ENCODE measurements around the gene RIMS4. TPM values are rescaled to one million over a fixed set of nuclear protein-coding genes. Genes with fewer than 3 reads are reported as not detected.

The RIMS4 gene
- polyA plus RNA-seq, 4 donors: 1.2 to 9.3 TPM; not detected in 2

GRCh38 chr20:44810061-44810390 lies 320 bp downstream of the RIMS4 start:
- Histone ChIP-seq H3K4me3 (ENCODE audit: low read depth in 1 of 3, low read length in 3 of 3) (peak overlapping the region in 2 of 3 donors; percentile 45 to 46), H3K4me1 (ENCODE audit: control insufficient read depth in 3 of 3, insufficient read depth in 2 of 3, low read depth in 1 of 3, low read length in 2 of 3) (peaks cover 0 to 5% (median 2%) of the 10 kb centered on the region in 3 donors), H3K27me3 (ENCODE audit: control insufficient read depth in 3 of 3, insufficient read depth in 3 of 3, low read length in 3 of 3) (peaks cover 6 to 35% (median 33%) of the 10 kb centered on the region in 3 donors), H3K9me3 (ENCODE audit: control insufficient read depth in 2 of 2, insufficient read depth in 1 of 2, low read depth in 1 of 2, low read length in 1 of 2) (peaks cover 0 to 7% of the 10 kb centered on the region in 2 donors), H3K27ac (ENCODE audit: low read depth in 1 of 3, low read length in 2 of 3) (no peak overlapping the region), H3K36me3 (ENCODE audit: control insufficient read depth in 3 of 3, insufficient read depth in 2 of 3, low read depth in 1 of 3, low read length in 3 of 3) (no peaks in the 10 kb centered on the region)
- FAIRE-seq (no peak), DNase-seq (peak in 1 of 2 donors; percentile 18)
- WGBS, 3 donors: 1 to 3% (median 2%) methylated on average over 21 to 49 of the region's 49 CpGs

GRCh38 chr20:44809380-44810060 lies 826 bp downstream of the RIMS4 start:
- peaks cover 6 to 35% (median 33%) of the 10 kb centered on the region in 3 donors for H3K27me3 ChIP-seq (ENCODE audit: control insufficient read depth in 3 of 3, insufficient read depth in 3 of 3, low read length in 3 of 3)
- no peak for FAIRE-seq
- peak in 1 of 2 donors; percentile 23 for DNase-seq
- H3K4me3 ChIP-seq (ENCODE audit: low read depth in 1 of 3, low read length in 3 of 3): peak overlapping the region in 1 of 3 donors; percentile 45
- 12 to 16% (median 14%) methylated on average over 29 to 34 of the region's 34 CpGs for WGBS, 3 donors
- H3K9me3 ChIP-seq (ENCODE audit: control insufficient read depth in 2 of 2, insufficient read depth in 1 of 2, low read depth in 1 of 2, low read length in 1 of 2): peaks cover 0 to 7% of the 10 kb centered on the region in 2 donors
- H3K4me1 ChIP-seq (ENCODE audit: control insufficient read depth in 3 of 3, insufficient read depth in 2 of 3, low read depth in 1 of 3, low read length in 2 of 3): peaks cover 0 to 5% (median 2%) of the 10 kb centered on the region in 3 donors
- H3K36me3 ChIP-seq (ENCODE audit: control insufficient read depth in 3 of 3, insufficient read depth in 2 of 3, low read depth in 1 of 3, low read length in 3 of 3): no peaks in the 10 kb centered on the region
- H3K27ac ChIP-seq (ENCODE audit: low read depth in 1 of 3, low read length in 2 of 3): no peak overlapping the region

- H3K9me3 ChIP-seq (ENCODE audit: control insufficient read depth in 2 of 2, insufficient read depth in 1 of 2, low read depth in 1 of 2, low read length in 1 of 2): peaks cover 0 to 7% of the 10 kb centered on the region in 2 donors
- no peak overlapping the region for H3K27ac ChIP-seq (ENCODE audit: low read depth in 1 of 3, low read length in 2 of 3)
- H3K36me3 ChIP-seq (ENCODE audit: control insufficient read depth in 3 of 3, insufficient read depth in 2 of 3, low read depth in 1 of 3, low read length in 3 of 3): no peaks in the 10 kb centered on the region
- no peak for DNase-seq
- peaks cover 6 to 33% (median 33%) of the 10 kb centered on the region in 3 donors for H3K27me3 ChIP-seq (ENCODE audit: control insufficient read depth in 3 of 3, insufficient read depth in 3 of 3, low read length in 3 of 3)
- 80 to 87% (median 87%) methylated on average over 4 of the region's 4 CpGs for WGBS, 3 donors
- no peak for FAIRE-seq
- H3K4me1 ChIP-seq (ENCODE audit: control insufficient read depth in 3 of 3, insufficient read depth in 2 of 3, low read depth in 1 of 3, low read length in 2 of 3): peaks cover 0 to 5% (median 2%) of the 10 kb centered on the region in 3 donors
- no peak overlapping the region for H3K4me3 ChIP-seq (ENCODE audit: low read depth in 1 of 3, low read length in 3 of 3)
Observed at GRCh38 chr20:44807684-44808056, 2.7 kb downstream of the RIMS4 start.

- Histone ChIP-seq H3K27ac (ENCODE audit: low read depth in 1 of 3, low read length in 2 of 3) (no peak overlapping the region), H3K27me3 (ENCODE audit: control insufficient read depth in 3 of 3, insufficient read depth in 3 of 3, low read length in 3 of 3) (peaks cover 6 to 29% (median 28%) of the 10 kb centered on the region in 3 donors), H3K4me1 (ENCODE audit: control insufficient read depth in 3 of 3, insufficient read depth in 2 of 3, low read depth in 1 of 3, low read length in 2 of 3) (peaks cover 0 to 5% (median 2%) of the 10 kb centered on the region in 3 donors), H3K4me3 (ENCODE audit: low read depth in 1 of 3, low read length in 3 of 3) (no peak overlapping the region), H3K9me3 (ENCODE audit: control insufficient read depth in 2 of 2, insufficient read depth in 1 of 2, low read depth in 1 of 2, low read length in 1 of 2) (peaks cover 0 to 6% of the 10 kb centered on the region in 2 donors), H3K36me3 (ENCODE audit: control insufficient read depth in 3 of 3, insufficient read depth in 2 of 3, low read depth in 1 of 3, low read length in 3 of 3) (no peaks in the 10 kb centered on the region)
- no peak for FAIRE-seq
- 61 to 63% (median 62%) methylated on average over 7 of the region's 7 CpGs for WGBS, 3 donors
- DNase-seq: no peak
Observed at GRCh38 chr20:44807051-44807683, 3.2 kb downstream of the RIMS4 start.

- DNase-seq (peak in 1 of 2 donors; percentile 21), FAIRE-seq (no peak)
- 37 to 55% (median 49%) methylated on average over 8 to 9 of the region's 9 CpGs for WGBS, 3 donors
- H3K9me3 ChIP-seq (ENCODE audit: control insufficient read depth in 2 of 2, insufficient read depth in 1 of 2, low read depth in 1 of 2, low read length in 1 of 2): no peaks in the 10 kb centered on the region
- H3K4me1 ChIP-seq (ENCODE audit: control insufficient read depth in 3 of 3, insufficient read depth in 2 of 3, low read depth in 1 of 3, low read length in 2 of 3): peaks cover 0 to 5% (median 2%) of the 10 kb centered on the region in 3 donors
- no peak overlapping the region for H3K4me3 ChIP-seq (ENCODE audit: low read depth in 1 of 3, low read length in 3 of 3)
- peaks cover 6 to 21% (median 18%) of the 10 kb centered on the region in 3 donors for H3K27me3 ChIP-seq (ENCODE audit: control insufficient read depth in 3 of 3, insufficient read depth in 3 of 3, low read length in 3 of 3)
- H3K36me3 ChIP-seq (ENCODE audit: control insufficient read depth in 3 of 3, insufficient read depth in 2 of 3, low read depth in 1 of 3, low read length in 3 of 3): no peaks in the 10 kb centered on the region
- H3K27ac ChIP-seq (ENCODE audit: low read depth in 1 of 3, low read length in 2 of 3): no peak overlapping the region
Observed at GRCh38 chr20:44805979-44806620, 4.2 kb downstream of the RIMS4 start.

- H3K36me3 ChIP-seq (ENCODE audit: control insufficient read depth in 3 of 3, insufficient read depth in 2 of 3, low read depth in 1 of 3, low read length in 3 of 3): no peaks in the 10 kb centered on the region
- FAIRE-seq (no peak), DNase-seq (no peak)
- H3K27me3 ChIP-seq (ENCODE audit: control insufficient read depth in 3 of 3, insufficient read depth in 3 of 3, low read length in 3 of 3): peaks cover 4 to 17% (median 13%) of the 10 kb centered on the region in 3 donors
- WGBS, 3 donors: 62 to 81% (median 78%) methylated on average over 9 of the region's 9 CpGs
- no peak overlapping the region for H3K4me3 ChIP-seq (ENCODE audit: low read depth in 1 of 3, low read length in 3 of 3)
- H3K4me1 ChIP-seq (ENCODE audit: control insufficient read depth in 3 of 3, insufficient read depth in 2 of 3, low read depth in 1 of 3, low read length in 2 of 3): peaks cover 0 to 2% (median 0%) of the 10 kb centered on the region in 3 donors
- no peak overlapping the region for H3K27ac ChIP-seq (ENCODE audit: low read depth in 1 of 3, low read length in 2 of 3)
- no peaks in the 10 kb centered on the region for H3K9me3 ChIP-seq (ENCODE audit: control insufficient read depth in 2 of 2, insufficient read depth in 1 of 2, low read depth in 1 of 2, low read length in 1 of 2)
Observed at GRCh38 chr20:44805335-44805978, 4.9 kb downstream of the RIMS4 start.

- Histone ChIP-seq H3K4me1 (ENCODE audit: control insufficient read depth in 3 of 3, insufficient read depth in 2 of 3, low read depth in 1 of 3, low read length in 2 of 3) (no peaks in the 10 kb centered on the region), H3K4me3 (ENCODE audit: low read depth in 1 of 3, low read length in 3 of 3) (no peak overlapping the region), H3K36me3 (ENCODE audit: control insufficient read depth in 3 of 3, insufficient read depth in 2 of 3, low read depth in 1 of 3, low read length in 3 of 3) (no peaks in the 10 kb centered on the region), H3K27ac (ENCODE audit: low read depth in 1 of 3, low read length in 2 of 3) (no peak overlapping the region), H3K9me3 (ENCODE audit: control insufficient read depth in 2 of 2, insufficient read depth in 1 of 2, low read depth in 1 of 2, low read length in 1 of 2) (no peaks in the 10 kb centered on the region), H3K27me3 (ENCODE audit: control insufficient read depth in 3 of 3, insufficient read depth in 3 of 3, low read length in 3 of 3) (peaks cover 2 to 5% (median 3%) of the 10 kb centered on the region in 3 donors)
- FAIRE-seq (no peak), DNase-seq (no peak)
- WGBS, 3 donors: 47 to 66% (median 58%) methylated on average over 9 of the region's 9 CpGs
Observed at GRCh38 chr20:44803383-44803941, 6.9 kb downstream of the RIMS4 start.

- Histone ChIP-seq H3K4me1 (ENCODE audit: control insufficient read depth in 3 of 3, insufficient read depth in 2 of 3, low read depth in 1 of 3, low read length in 2 of 3) (no peaks in the 10 kb centered on the region), H3K4me3 (ENCODE audit: low read depth in 1 of 3, low read length in 3 of 3) (no peak overlapping the region), H3K27ac (ENCODE audit: low read depth in 1 of 3, low read length in 2 of 3) (no peak overlapping the region), H3K9me3 (ENCODE audit: control insufficient read depth in 2 of 2, insufficient read depth in 1 of 2, low read depth in 1 of 2, low read length in 1 of 2) (no peaks in the 10 kb centered on the region), H3K27me3 (ENCODE audit: control insufficient read depth in 3 of 3, insufficient read depth in 3 of 3, low read length in 3 of 3) (peaks cover 2 to 5% (median 3%) of the 10 kb centered on the region in 3 donors), H3K36me3 (ENCODE audit: control insufficient read depth in 3 of 3, insufficient read depth in 2 of 3, low read depth in 1 of 3, low read length in 3 of 3) (no peaks in the 10 kb centered on the region)
- FAIRE-seq: no peak
- 88 to 89% (median 89%) methylated on average over 4 of the region's 4 CpGs for WGBS, 3 donors
- DNase-seq: no peak
Observed at GRCh38 chr20:44802702-44803101, 7.6 kb downstream of the RIMS4 start.

Measured in small intestine (tissue), 7 donors.